ENCODE results near the gene PRKCB. TPM values are rescaled to one million over a fixed set of nuclear protein-coding genes. Genes with fewer than 3 reads are reported as not detected.

PRKCB gene
- total RNA-seq, 1 experiment from 2014 or later: 0.89 TPM

GRCh38 chr16:24191876-24192402, 356.2 kb downstream of the PRKCB start:
- TF ChIP-seq SRF (IDR thresholded peaks at IDR 0.05; ENCODE audit: low read depth): no peak
- no peak for TF ChIP-seq JUND (IDR thresholded peaks at IDR 0.05)
- TF ChIP-seq CBX3 (IDR thresholded peaks at IDR 0.05; ENCODE audit: low read depth): no peak
- no peak for TF ChIP-seq ZFX (IDR thresholded peaks at IDR 0.05)
- no peak for TF ChIP-seq CEBPB (IDR thresholded peaks at IDR 0.05; ENCODE audit: low read depth)
- no peak for TF ChIP-seq ELF1 (IDR thresholded peaks at IDR 0.05; ENCODE audit: borderline replicate concordance, low read depth)
- TF ChIP-seq FOSL1 (IDR thresholded peaks at IDR 0.05; ENCODE audit: low read depth): no peak
- TF ChIP-seq MAX (IDR thresholded peaks at IDR 0.05): no peak
- no peak for TF ChIP-seq POLR2AphosphoS5 (IDR thresholded peaks at IDR 0.05; ENCODE audit: low read depth, low read length)
- no peak for TF ChIP-seq RAD21 (IDR thresholded peaks at IDR 0.05; ENCODE audit: low read depth)
- TF ChIP-seq EGR1 (IDR thresholded peaks at IDR 0.05; ENCODE audit: low read depth): no peak
- TF ChIP-seq EZH2 (IDR thresholded peaks at IDR 0.05): no peak
- no peaks in the 10 kb centered on the region for H3K36me3 ChIP-seq (ENCODE audit: control insufficient read depth in 1 of 2, insufficient read depth in 2 of 2, low read length in 2 of 2)
- intact Hi-C loops (cut with micrococcal nuclease): no loop called here
- no peaks in the 10 kb centered on the region for H3K9me2 ChIP-seq (ENCODE audit: insufficient read depth)
- H3K27ac ChIP-seq (ENCODE audit: low read depth, low read length): no peak overlapping the region
- RAD21 ChIA-PET (ENCODE audit: low non-redundant PET in 1 of 2, low total read pairs in 2 of 2, uncharacterized antibody in 2 of 2, unreplicated experiment in 2 of 2): no interaction called here
- BruUV-seq (replicated peaks): no TSS peak
- no peaks in the 10 kb centered on the region for H4K20me1 ChIP-seq (ENCODE audit: insufficient read depth)
- no peak overlapping the region for H3K4me3 ChIP-seq (replicated peaks in 1 of 2; ENCODE audit: low read depth in 1 of 2, low read length in 2 of 2)
- H2AFZ ChIP-seq (ENCODE audit: low read depth, low read length, poor library complexity, severe bottlenecking): no peak overlapping the region
- H3K9me3 ChIP-seq (ENCODE audit: control insufficient read depth in 1 of 2, insufficient read depth in 1 of 2, low read depth in 1 of 2, low read length in 2 of 2): no peaks in the 10 kb centered on the region
- CTCF ChIA-PET: interaction anchor here (1.0 kb wide), 1 partner anchor 121 kb away, joined by 4 read pairs; no protein-coding TSS in a partner anchor
- no peak overlapping the region for H3K4me2 ChIP-seq (ENCODE audit: low read length)
- ATAC-seq: no peak
- POLR2A ChIA-PET: no interaction called here
- peaks cover 49% of the 10 kb centered on the region for H3K27me3 ChIP-seq (ENCODE audit: insufficient read depth, low read length)
- H3K79me2 ChIP-seq (ENCODE audit: insufficient read depth, low read length): no peaks in the 10 kb centered on the region
- DNase-seq (ENCODE audit: low read depth, low spot score): no peak
- H3K9ac ChIP-seq (ENCODE audit: low read length): no peak overlapping the region
- no peaks in the 10 kb centered on the region for H3K4me1 ChIP-seq (ENCODE audit: control insufficient read depth in 1 of 2, insufficient read depth in 2 of 2, low read length in 2 of 2)

GRCh38 chr16:24195221-24195620, 359.4 kb downstream of the PRKCB start:
- ChIA-PET CTCF (no interaction called here), POLR2A (no interaction called here), RAD21 (ENCODE audit: low non-redundant PET in 1 of 2, low total read pairs in 2 of 2, uncharacterized antibody in 2 of 2, unreplicated experiment in 2 of 2) (no interaction called here)
- Histone ChIP-seq H3K4me3 (replicated peaks in 1 of 2; ENCODE audit: low read depth in 1 of 2, low read length in 2 of 2) (no peak overlapping the region), H3K27ac (ENCODE audit: low read depth, low read length) (no peak overlapping the region), H3K4me1 (ENCODE audit: control insufficient read depth in 1 of 2, insufficient read depth in 2 of 2, low read length in 2 of 2) (no peaks in the 10 kb centered on the region), H3K79me2 (ENCODE audit: insufficient read depth, low read length) (no peaks in the 10 kb centered on the region), H3K27me3 (ENCODE audit: insufficient read depth, low read length) (peaks cover 45% of the 10 kb centered on the region), H3K9me3 (ENCODE audit: control insufficient read depth in 1 of 2, insufficient read depth in 1 of 2, low read depth in 1 of 2, low read length in 2 of 2) (no peaks in the 10 kb centered on the region), H3K9me2 (ENCODE audit: insufficient read depth) (no peaks in the 10 kb centered on the region), H4K20me1 (ENCODE audit: insufficient read depth) (no peaks in the 10 kb centered on the region), H3K4me2 (ENCODE audit: low read length) (no peak overlapping the region), H2AFZ (ENCODE audit: low read depth, low read length, poor library complexity, severe bottlenecking) (no peak overlapping the region), H3K36me3 (ENCODE audit: control insufficient read depth in 1 of 2, insufficient read depth in 2 of 2, low read length in 2 of 2) (no peaks in the 10 kb centered on the region), H3K9ac (ENCODE audit: low read length) (no peak overlapping the region)
- DNase-seq (ENCODE audit: low read depth, low spot score) (no peak), ATAC-seq (no peak)
- no TSS peak for BruUV-seq (replicated peaks)
- intact Hi-C loops (cut with micrococcal nuclease): no loop called here
- TF ChIP-seq ZNF274 (IDR thresholded peaks at IDR 0.05; ENCODE audit: low read depth, low read length): no peak
- no peak for TF ChIP-seq POLR2AphosphoS5 (IDR thresholded peaks at IDR 0.05; ENCODE audit: low read depth, low read length)
- no peak for TF ChIP-seq YY1 (IDR thresholded peaks at IDR 0.05; ENCODE audit: extremely low read depth, insufficient replicate concordance, low read depth, low read length)
- no peak for TF ChIP-seq FOSL1 (IDR thresholded peaks at IDR 0.05; ENCODE audit: low read depth)
- no peak for TF ChIP-seq ZFX (IDR thresholded peaks at IDR 0.05)
- TF ChIP-seq RAD21 (IDR thresholded peaks at IDR 0.05; ENCODE audit: low read depth): no peak
- TF ChIP-seq JUND (IDR thresholded peaks at IDR 0.05): no peak
- TF ChIP-seq SIN3A (IDR thresholded peaks at IDR 0.05; ENCODE audit: low read depth): no peak
- no peak for TF ChIP-seq EZH2phosphoT487 (IDR thresholded peaks at IDR 0.05; ENCODE audit: borderline replicate concordance)
- no peak for TF ChIP-seq SRF (IDR thresholded peaks at IDR 0.05; ENCODE audit: low read depth)
- TF ChIP-seq POLR2A (IDR thresholded peaks at IDR 0.05; ENCODE audit: borderline replicate concordance, extremely low read depth, insufficient read depth, insufficient read length): no peak
- TF ChIP-seq ATF3 (IDR thresholded peaks at IDR 0.05): no peak
- no peak for TF ChIP-seq EGR1 (IDR thresholded peaks at IDR 0.05; ENCODE audit: low read depth)
- TF ChIP-seq CEBPB (IDR thresholded peaks at IDR 0.05; ENCODE audit: low read depth): no peak
- no peak for TF ChIP-seq CBX3 (IDR thresholded peaks at IDR 0.05; ENCODE audit: low read depth)
- TF ChIP-seq ZBTB33 (IDR thresholded peaks at IDR 0.05; ENCODE audit: extremely low read depth, insufficient replicate concordance, low read length): no peak

All from HCT116 (cell line).